Measurements from ENCODE around the gene LRFN4.

The LRFN4 gene

GRCh38 chr11:66879000-66879399 is 22.1 kb downstream of the LRFN4 start:
- Mint-ChIP-seq H3K27me3 (peaks cover 12% of the 10 kb centered on the region), H3K36me3 (ENCODE audit: low read depth) (no peaks in the 10 kb centered on the region), H3K27ac (no peak overlapping the region), H3K4me3 (no peak overlapping the region), H3K9me3 (no peaks in the 10 kb centered on the region), H3K4me1 (ENCODE audit: low read depth) (peaks cover 35% of the 10 kb centered on the region)
- intact Hi-C loops (cut with micrococcal nuclease): no loop called here

GRCh38 chr11:66879583-66879982 is 22.7 kb downstream of the LRFN4 start:
- intact Hi-C loops (cut with micrococcal nuclease): no loop called here
- Mint-ChIP-seq H3K27me3 (peaks cover 12% of the 10 kb centered on the region), H3K9me3 (no peaks in the 10 kb centered on the region), H3K4me1 (ENCODE audit: low read depth) (peaks cover 29% of the 10 kb centered on the region), H3K36me3 (ENCODE audit: low read depth) (no peaks in the 10 kb centered on the region), H3K4me3 (no peak overlapping the region), H3K27ac (no peak overlapping the region)

GRCh38 chr11:66879999-66880398 is 23.1 kb downstream of the LRFN4 start:
- Mint-ChIP-seq H3K4me1 (ENCODE audit: low read depth) (peaks cover 25% of the 10 kb centered on the region), H3K9me3 (no peaks in the 10 kb centered on the region), H3K27ac (no peak overlapping the region), H3K36me3 (ENCODE audit: low read depth) (no peaks in the 10 kb centered on the region), H3K27me3 (peaks cover 9% of the 10 kb centered on the region), H3K4me3 (no peak overlapping the region)
- intact Hi-C loops (cut with micrococcal nuclease): no loop called here

- H3K4me3 Mint-ChIP-seq: no peak overlapping the region
These were observed 23.9 kb downstream of the LRFN4 start for GRCh38 chr11:66880496-66881450.

GRCh38 chr11:66881451-66881835 is 24.6 kb downstream of the LRFN4 start:
- H3K27ac Mint-ChIP-seq: no peak overlapping the region
- no peaks in the 10 kb centered on the region for H3K36me3 Mint-ChIP-seq (ENCODE audit: low read depth)
- H3K27me3 Mint-ChIP-seq: peaks cover 8% of the 10 kb centered on the region
- no peak overlapping the region for H3K4me3 Mint-ChIP-seq
- intact Hi-C loops (cut with micrococcal nuclease): no loop called here
- peaks cover 15% of the 10 kb centered on the region for H3K4me1 Mint-ChIP-seq (ENCODE audit: low read depth)
- no peaks in the 10 kb centered on the region for H3K9me3 Mint-ChIP-seq

More at GRCh38 chr11:66880496-66881450, 23.9 kb downstream of the LRFN4 start:
- no peaks in the 10 kb centered on the region for H3K9me3 Mint-ChIP-seq
- no peak overlapping the region for H3K27ac Mint-ChIP-seq
- no peaks in the 10 kb centered on the region for H3K36me3 Mint-ChIP-seq (ENCODE audit: low read depth)
- peaks cover 21% of the 10 kb centered on the region for H3K4me1 Mint-ChIP-seq (ENCODE audit: low read depth)
- intact Hi-C loops (cut with micrococcal nuclease): no loop called here
- H3K27me3 Mint-ChIP-seq: peaks cover 5% of the 10 kb centered on the region

- peaks cover 15% of the 10 kb centered on the region for H3K4me1 Mint-ChIP-seq (ENCODE audit: low read depth)
- intact Hi-C loops (cut with micrococcal nuclease): no loop called here
- peaks cover 6% of the 10 kb centered on the region for H3K27me3 Mint-ChIP-seq
- no peaks in the 10 kb centered on the region for H3K9me3 Mint-ChIP-seq
- H3K27ac Mint-ChIP-seq: no peak overlapping the region
- H3K4me3 Mint-ChIP-seq: no peak overlapping the region
- no peaks in the 10 kb centered on the region for H3K36me3 Mint-ChIP-seq (ENCODE audit: low read depth)
These were observed 25.1 kb downstream of the LRFN4 start for GRCh38 chr11:66881927-66882452.

- Mint-ChIP-seq H3K36me3 (ENCODE audit: low read depth) (no peaks in the 10 kb centered on the region), H3K4me3 (no peak overlapping the region), H3K27ac (no peak overlapping the region), H3K9me3 (no peaks in the 10 kb centered on the region), H3K27me3 (peaks cover 6% of the 10 kb centered on the region), H3K4me1 (ENCODE audit: low read depth) (peaks cover 15% of the 10 kb centered on the region)
- intact Hi-C loops (cut with micrococcal nuclease): loop anchor here (1.0 kb wide), 1 partner anchor 188 kb away; no protein-coding TSS in a partner anchor
These were observed 25.7 kb downstream of the LRFN4 start for GRCh38 chr11:66882561-66883015.

- Mint-ChIP-seq H3K4me1 (ENCODE audit: low read depth) (peaks cover 14% of the 10 kb centered on the region), H3K36me3 (ENCODE audit: low read depth) (no peaks in the 10 kb centered on the region), H3K27ac (no peak overlapping the region), H3K4me3 (no peak overlapping the region), H3K9me3 (no peaks in the 10 kb centered on the region), H3K27me3 (peaks cover 6% of the 10 kb centered on the region)
- intact Hi-C loops (cut with micrococcal nuclease): loop anchor here (1.0 kb wide), 1 partner anchor 189 kb away; no protein-coding TSS in a partner anchor
These were observed 26.4 kb downstream of the LRFN4 start for GRCh38 chr11:66883016-66883965.

- intact Hi-C loops (cut with micrococcal nuclease): no loop called here
- H3K4me3 Mint-ChIP-seq: no peak overlapping the region
- peaks cover 10% of the 10 kb centered on the region for H3K4me1 Mint-ChIP-seq (ENCODE audit: low read depth)
- peaks cover 6% of the 10 kb centered on the region for H3K27me3 Mint-ChIP-seq
- H3K27ac Mint-ChIP-seq: no peak overlapping the region
- H3K9me3 Mint-ChIP-seq: no peaks in the 10 kb centered on the region
- no peaks in the 10 kb centered on the region for H3K36me3 Mint-ChIP-seq (ENCODE audit: low read depth)
These were observed 27.6 kb downstream of the LRFN4 start for GRCh38 chr11:66884443-66884842.

GRCh38 chr11:66885469-66885868 is 28.6 kb downstream of the LRFN4 start:
- no peak overlapping the region for H3K27ac Mint-ChIP-seq
- intact Hi-C loops (cut with micrococcal nuclease): no loop called here
- H3K27me3 Mint-ChIP-seq: peaks cover 3% of the 10 kb centered on the region
- no peaks in the 10 kb centered on the region for H3K9me3 Mint-ChIP-seq
- H3K36me3 Mint-ChIP-seq (ENCODE audit: low read depth): no peaks in the 10 kb centered on the region
- peaks cover 4% of the 10 kb centered on the region for H3K4me1 Mint-ChIP-seq (ENCODE audit: low read depth)
- no peak overlapping the region for H3K4me3 Mint-ChIP-seq

- H3K27me3 Mint-ChIP-seq: peaks cover 3% of the 10 kb centered on the region
- no peaks in the 10 kb centered on the region for H3K4me1 Mint-ChIP-seq (ENCODE audit: low read depth)
- H3K36me3 Mint-ChIP-seq (ENCODE audit: low read depth): no peaks in the 10 kb centered on the region
- intact Hi-C loops (cut with micrococcal nuclease): no loop called here
- H3K9me3 Mint-ChIP-seq: no peaks in the 10 kb centered on the region
- H3K27ac Mint-ChIP-seq: no peak overlapping the region
- no peak overlapping the region for H3K4me3 Mint-ChIP-seq
These were observed 29.1 kb downstream of the LRFN4 start for GRCh38 chr11:66885950-66886440.

GRCh38 chr11:66886671-66887221 is 29.9 kb downstream of the LRFN4 start:
- Mint-ChIP-seq H3K36me3 (ENCODE audit: low read depth) (no peaks in the 10 kb centered on the region), H3K4me1 (ENCODE audit: low read depth) (peaks cover 2% of the 10 kb centered on the region), H3K9me3 (no peaks in the 10 kb centered on the region), H3K4me3 (no peak overlapping the region), H3K27ac (no peak overlapping the region), H3K27me3 (peaks cover 3% of the 10 kb centered on the region)
- intact Hi-C loops (cut with micrococcal nuclease): no loop called here

- Mint-ChIP-seq H3K27me3 (peaks cover 6% of the 10 kb centered on the region), H3K27ac (no peak overlapping the region), H3K4me1 (ENCODE audit: low read depth) (peaks cover 8% of the 10 kb centered on the region), H3K9me3 (no peaks in the 10 kb centered on the region), H3K36me3 (ENCODE audit: low read depth) (no peaks in the 10 kb centered on the region), H3K4me3 (no peak overlapping the region)
- intact Hi-C loops (cut with micrococcal nuclease): no loop called here
These were observed 30.7 kb downstream of the LRFN4 start for GRCh38 chr11:66887526-66887925.
